T-helper 2 cell treated with Interferon-gamma antibody and Interleukin-4, amounts not matched to agents 100 ng/mL and 5 ng/mL, for 36 hours (primary cell): Measurements from ENCODE around the gene MEGF11. TPM values are rescaled to one million over a fixed set of nuclear protein-coding genes. Genes with fewer than 3 reads are reported as not detected.

Experiments
- intact Hi-C: fragments of 100-400 bp; cut with micrococcal nuclease; formaldehyde crosslinking; loops from one replicate; pipeline ENCODE4 v1.15.1; 2023
- total RNA-seq: library from RNA; stranded (reverse); gene quantifications from 2 replicates; pipeline ENCODE4 v1.2.3, GENCODE V29; 2022

MEGF11 gene
- total RNA-seq, 1 donor from 2014 or later, result 0.23 TPM

GRCh38 chr15:65953622-65954021 is 299.9 kb downstream of the MEGF11 start:
- intact Hi-C loops, result no loop called here

GRCh38 chr15:65952391-65953053 is 301.0 kb downstream of the MEGF11 start:
- intact Hi-C loops, result no loop called here

GRCh38 chr15:65951007-65951406 is 302.5 kb downstream of the MEGF11 start:
- intact Hi-C loops, result no loop called here

- intact Hi-C loops, result no loop called here
Observed at GRCh38 chr15:65949491-65949890, 304.1 kb downstream of the MEGF11 start.

- intact Hi-C loops, result no loop called here
Observed at GRCh38 chr15:65949011-65949410, 304.5 kb downstream of the MEGF11 start.

- intact Hi-C loops, result no loop called here
Observed at GRCh38 chr15:65948383-65948782, 305.2 kb downstream of the MEGF11 start.

- intact Hi-C loops, result no loop called here
Observed at GRCh38 chr15:65947041-65947440, 306.5 kb downstream of the MEGF11 start.

GRCh38 chr15:65945616-65946015 is 307.9 kb downstream of the MEGF11 start:
- intact Hi-C loops, result no loop called here

- intact Hi-C loops, result no loop called here
Observed at GRCh38 chr15:65944404-65944803, 309.1 kb downstream of the MEGF11 start.

- intact Hi-C loops, result no loop called here
Observed at GRCh38 chr15:65942436-65942835, 311.1 kb downstream of the MEGF11 start.

- intact Hi-C loops, result no loop called here
Observed at GRCh38 chr15:65940618-65940909, 313.0 kb downstream of the MEGF11 start.

- intact Hi-C loops, result no loop called here
Observed at GRCh38 chr15:65939901-65940617, 313.5 kb downstream of the MEGF11 start.

GRCh38 chr15:65938604-65939003 is 314.9 kb downstream of the MEGF11 start:
- intact Hi-C loops, result no loop called here

GRCh38 chr15:65937476-65937875 is 316.1 kb downstream of the MEGF11 start:
- intact Hi-C loops, result no loop called here

- intact Hi-C loops, result no loop called here
Observed at GRCh38 chr15:65937054-65937453, 316.5 kb downstream of the MEGF11 start.

GRCh38 chr15:65936282-65936681 is 317.3 kb downstream of the MEGF11 start:
- intact Hi-C loops, result no loop called here

GRCh38 chr15:65935391-65935790 is 318.2 kb downstream of the MEGF11 start:
- intact Hi-C loops, result no loop called here

GRCh38 chr15:65931221-65931620 is 322.3 kb downstream of the MEGF11 start:
- intact Hi-C loops, result no loop called here

GRCh38 chr15:65930134-65930533 is 323.4 kb downstream of the MEGF11 start:
- intact Hi-C loops, result no loop called here

- intact Hi-C loops, result no loop called here
Observed at GRCh38 chr15:65929573-65929972, 324.0 kb downstream of the MEGF11 start.

- intact Hi-C loops, result no loop called here
Observed at GRCh38 chr15:65927545-65927944, 326.0 kb downstream of the MEGF11 start.

- intact Hi-C loops, result no loop called here
Observed at GRCh38 chr15:65926899-65927298, 326.7 kb downstream of the MEGF11 start.

- intact Hi-C loops, result no loop called here
Observed at GRCh38 chr15:65926459-65926858, 327.1 kb downstream of the MEGF11 start.
